Mucosa of gallbladder (tissue), 1 donor: ENCODE measurements around the gene TTC4. TPM values are rescaled to one million over a fixed set of nuclear protein-coding genes. Genes with fewer than 3 reads are reported as not detected.

Experiments used
- DNase-seq: peaks from one replicate; pipeline ENCODE4 v3.0.0-alpha.2; 2020; ENCODE audit warnings: low spot score
- total RNA-seq: library from RNA; stranded (reverse); gene quantifications from one replicate; pipeline ENCODE4 v1.2.1, GENCODE V29; 2021
- donor health status: DM: no; HTN: no; CAD: no.

Gene TTC4, protein sequence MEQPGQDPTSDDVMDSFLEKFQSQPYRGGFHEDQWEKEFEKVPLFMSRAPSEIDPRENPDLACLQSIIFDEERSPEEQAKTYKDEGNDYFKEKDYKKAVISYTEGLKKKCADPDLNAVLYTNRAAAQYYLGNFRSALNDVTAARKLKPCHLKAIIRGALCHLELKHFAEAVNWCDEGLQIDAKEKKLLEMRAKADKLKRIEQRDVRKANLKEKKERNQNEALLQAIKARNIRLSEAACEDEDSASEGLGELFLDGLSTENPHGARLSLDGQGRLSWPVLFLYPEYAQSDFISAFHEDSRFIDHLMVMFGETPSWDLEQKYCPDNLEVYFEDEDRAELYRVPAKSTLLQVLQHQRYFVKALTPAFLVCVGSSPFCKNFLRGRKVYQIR
- 14.0 TPM for total RNA-seq

- DNase-seq = peak; percentile 76
These were observed at the start of gene TTC4 for GRCh38 chr1:54715493-54716298. Gene TTC4, plus strand, starts transcription at chr1:54715861. Its CDS starts 48 bp downstream, at chr1:54715909.

DNA sequence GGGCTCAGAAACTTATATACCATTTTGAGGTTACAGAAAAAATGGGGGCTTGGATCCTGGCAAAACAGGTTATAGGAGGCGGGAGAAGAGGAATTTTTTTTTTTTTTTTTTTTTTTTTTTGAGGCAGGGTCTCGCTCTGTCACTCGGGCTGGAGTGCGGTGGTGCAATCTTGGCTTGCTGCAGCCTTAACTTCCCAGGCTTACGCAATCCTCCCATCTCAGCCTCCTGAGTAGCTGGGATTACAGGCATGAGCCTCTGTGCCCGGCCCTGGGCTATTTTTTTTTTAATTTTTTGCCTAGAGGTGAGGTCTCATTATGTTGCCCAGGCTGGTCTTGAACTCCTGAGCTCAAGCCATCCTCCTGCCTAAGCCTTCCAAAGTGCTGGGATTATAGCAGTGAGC, 49.3 kb upstream of the TTC4 start:
- DNase-seq = no peak

- no peak for DNase-seq
These were observed 47.9 kb upstream of the TTC4 start for GRCh38 chr1:54667797-54668196.

DNA sequence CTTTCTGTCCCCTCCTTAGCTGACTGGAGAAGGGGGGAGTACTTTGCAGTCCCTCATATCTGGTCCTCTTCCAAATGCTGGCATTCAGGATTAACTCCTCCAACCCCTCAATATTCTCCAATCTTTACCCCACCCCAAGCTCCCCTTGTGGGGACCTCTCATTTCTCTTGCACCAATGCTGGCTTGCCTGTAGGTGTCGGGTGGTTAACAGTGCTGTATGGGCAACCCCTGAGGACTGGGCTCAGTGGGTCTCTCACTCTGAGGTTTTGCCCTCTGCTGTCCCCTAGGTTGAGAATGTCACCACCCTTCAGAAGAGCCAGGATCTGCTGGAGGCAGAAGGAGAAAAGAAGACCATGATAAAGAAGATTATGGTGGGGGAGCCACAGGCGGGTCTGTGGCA, 47.1 kb upstream of the TTC4 start:
- DNase-seq = no peak

DNA sequence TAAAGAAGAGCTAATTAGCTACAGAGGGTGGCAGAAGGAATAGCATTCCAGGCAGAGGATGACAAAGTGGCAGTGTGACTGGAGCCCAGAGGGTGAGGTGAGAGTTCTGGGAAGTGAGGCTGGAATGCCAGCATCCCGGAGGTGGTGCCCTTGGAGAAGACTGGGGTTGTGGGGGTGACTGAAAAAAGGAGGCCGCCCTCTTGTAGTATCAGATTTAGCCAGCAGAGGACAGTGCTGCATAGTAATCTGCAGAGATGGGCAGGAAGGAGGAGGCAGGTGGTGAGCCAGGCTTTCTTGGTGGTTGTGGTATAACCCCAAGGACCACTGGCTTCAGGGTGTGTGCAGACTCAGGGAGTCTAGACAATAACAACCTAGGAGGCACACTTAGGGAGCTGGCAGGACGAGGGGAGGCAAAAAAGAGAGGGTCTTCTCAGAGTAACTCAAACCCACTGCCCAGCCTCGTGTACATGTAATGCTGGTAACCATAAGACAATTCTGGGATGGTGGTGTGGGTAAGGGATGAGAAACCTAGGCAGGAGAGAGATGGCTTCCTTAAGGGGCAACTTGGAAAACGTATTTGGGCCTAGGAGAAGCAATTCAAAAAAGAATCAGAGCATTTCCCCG, 43.6 kb upstream of the TTC4 start:
- DNase-seq = peak; percentile 35

- DNase-seq = no peak
These were observed 36.7 kb upstream of the TTC4 start for GRCh38 chr1:54678776-54679643.

- DNase-seq = no peak
These were observed 36.0 kb upstream of the TTC4 start for GRCh38 chr1:54679706-54680105.

DNA sequence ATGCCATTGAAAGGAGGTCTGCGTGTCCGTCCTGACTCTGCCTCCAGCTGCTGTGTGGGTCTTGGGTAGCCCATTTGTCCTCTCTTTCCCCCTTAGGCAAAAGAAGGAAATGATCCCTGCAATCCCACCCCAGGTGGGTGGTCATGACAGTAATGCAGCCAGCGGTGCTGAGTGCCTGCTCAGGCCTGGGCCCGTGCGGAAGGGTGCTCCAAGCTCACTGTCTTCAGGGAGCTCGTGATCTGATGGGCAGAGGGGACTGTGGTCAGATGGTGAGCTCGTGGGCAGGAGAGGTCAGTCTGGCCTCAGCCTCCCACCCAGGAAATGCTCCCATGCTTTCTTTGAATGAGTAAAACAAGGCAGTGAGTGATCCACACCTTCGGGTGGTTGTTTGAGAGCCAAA, 35.3 kb upstream of the TTC4 start:
- no peak for DNase-seq

- no peak for DNase-seq
These were observed 34.3 kb upstream of the TTC4 start for GRCh38 chr1:54681358-54681757.

DNA sequence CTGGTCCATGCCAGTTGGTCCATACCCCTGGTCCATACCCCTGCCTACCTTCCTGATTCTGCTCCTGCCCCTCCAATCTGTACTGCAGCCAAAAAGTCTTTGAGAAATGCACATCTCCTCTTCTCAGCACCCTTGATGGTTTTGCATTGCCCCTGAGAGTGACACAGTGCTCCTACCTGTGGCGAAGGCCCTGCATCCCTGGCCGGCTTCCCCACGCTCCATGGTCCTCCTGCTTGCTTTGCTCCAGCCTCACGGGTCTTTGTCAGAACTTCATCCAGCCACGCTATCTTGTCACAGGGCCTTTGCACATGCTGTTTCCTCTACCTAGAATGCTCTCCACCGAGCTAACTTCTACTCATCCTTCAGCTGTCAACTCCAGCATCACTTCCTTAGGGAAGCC, 32.2 kb upstream of the TTC4 start:
- DNase-seq = no peak

DNA sequence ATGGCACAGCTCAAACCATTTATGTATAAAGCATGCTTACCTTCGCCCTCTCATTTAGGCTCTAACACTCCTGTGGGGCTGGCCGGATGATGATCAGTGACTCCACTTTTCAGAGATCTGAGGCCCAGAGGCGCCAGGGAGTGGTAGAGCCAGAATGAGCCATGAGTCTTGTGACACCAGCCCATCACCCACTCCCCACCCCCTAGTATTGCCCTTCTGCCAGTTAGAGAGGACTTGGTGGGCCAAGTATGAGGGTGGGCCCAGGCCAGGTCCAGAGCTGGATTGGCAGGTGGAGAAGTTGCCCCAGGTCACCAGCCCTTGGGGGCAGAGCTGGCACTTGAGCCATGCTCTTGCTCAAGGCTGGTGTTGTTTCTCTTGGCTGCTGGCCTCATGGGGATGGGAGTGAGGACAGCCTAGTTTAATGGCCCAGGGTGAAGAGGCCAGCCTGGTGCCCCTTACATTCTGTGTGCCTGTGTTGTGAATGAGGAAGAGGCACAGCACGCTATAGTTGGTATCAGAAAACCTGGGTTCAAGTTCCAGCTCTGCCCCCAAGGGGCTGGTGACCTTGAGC, 30.2 kb upstream of the TTC4 start:
- no peak for DNase-seq

- DNase-seq = no peak
These were observed 29.5 kb upstream of the TTC4 start for GRCh38 chr1:54686155-54686554.

DNA sequence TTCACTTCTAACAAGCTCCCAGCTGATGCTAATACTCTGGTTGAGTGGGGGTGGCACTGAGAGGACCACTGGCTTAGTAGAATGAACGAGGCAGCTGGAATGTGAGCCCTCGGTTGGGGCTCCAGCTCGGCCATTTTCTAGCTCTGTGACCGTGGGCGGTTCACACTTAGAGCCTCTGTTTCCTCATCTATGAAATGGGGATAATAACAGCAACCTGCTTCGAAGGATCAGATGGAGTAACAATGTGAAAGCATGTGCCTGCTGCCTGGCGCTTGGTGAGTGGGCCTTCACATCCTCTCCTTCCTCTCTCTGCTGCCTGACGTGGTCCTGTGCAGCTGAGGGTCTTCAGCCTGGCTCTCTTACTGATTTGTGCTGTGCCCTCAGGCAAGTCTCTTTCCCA, 20.9 kb upstream of the TTC4 start:
- DNase-seq = no peak

GRCh38 chr1:54695221-54695620, 20.4 kb upstream of the TTC4 start:
- no peak for DNase-seq

GRCh38 chr1:54695764-54696163, 19.9 kb upstream of the TTC4 start:
- no peak for DNase-seq

DNA sequence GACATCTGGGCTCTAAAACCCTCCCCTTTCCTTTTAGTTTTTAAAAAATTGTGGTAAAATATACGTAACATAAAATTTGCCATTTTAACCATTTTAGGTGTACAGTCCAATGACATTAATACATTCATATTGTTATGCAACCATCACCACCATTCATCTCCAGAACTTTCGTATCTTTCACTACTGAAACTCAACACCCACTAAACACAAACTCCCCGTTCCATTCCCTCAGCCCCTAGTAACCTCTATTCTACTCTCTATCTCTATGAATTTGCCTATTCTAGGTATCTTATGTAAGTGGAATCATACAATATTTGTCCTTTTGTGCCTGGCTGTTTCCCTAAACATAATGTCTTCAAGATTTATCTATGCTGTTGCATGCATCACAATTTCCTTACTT, 19.4 kb upstream of the TTC4 start:
- DNase-seq = no peak

DNA sequence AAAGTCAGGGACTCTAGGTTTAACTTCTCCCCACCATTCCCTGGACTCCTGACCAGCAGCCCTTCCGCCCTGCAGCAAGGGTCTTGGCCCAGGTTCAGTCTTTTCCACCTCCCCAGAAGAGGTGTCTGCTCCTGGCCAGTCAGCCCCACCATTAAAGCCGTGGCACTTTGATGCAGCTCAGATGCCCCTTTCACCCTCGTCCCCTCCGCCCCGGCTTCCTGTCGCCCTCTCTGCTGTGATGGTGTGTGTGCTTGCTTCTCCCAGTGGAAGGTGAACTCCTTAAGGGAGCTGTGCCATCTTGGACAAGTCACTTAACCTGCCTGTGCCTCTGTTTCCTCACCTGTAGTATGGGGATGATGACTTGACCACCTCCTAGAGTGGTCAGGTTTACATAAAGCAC, 17.8 kb upstream of the TTC4 start:
- no peak for DNase-seq

- DNase-seq = no peak
These were observed 17.3 kb upstream of the TTC4 start for GRCh38 chr1:54698346-54698745.

DNA sequence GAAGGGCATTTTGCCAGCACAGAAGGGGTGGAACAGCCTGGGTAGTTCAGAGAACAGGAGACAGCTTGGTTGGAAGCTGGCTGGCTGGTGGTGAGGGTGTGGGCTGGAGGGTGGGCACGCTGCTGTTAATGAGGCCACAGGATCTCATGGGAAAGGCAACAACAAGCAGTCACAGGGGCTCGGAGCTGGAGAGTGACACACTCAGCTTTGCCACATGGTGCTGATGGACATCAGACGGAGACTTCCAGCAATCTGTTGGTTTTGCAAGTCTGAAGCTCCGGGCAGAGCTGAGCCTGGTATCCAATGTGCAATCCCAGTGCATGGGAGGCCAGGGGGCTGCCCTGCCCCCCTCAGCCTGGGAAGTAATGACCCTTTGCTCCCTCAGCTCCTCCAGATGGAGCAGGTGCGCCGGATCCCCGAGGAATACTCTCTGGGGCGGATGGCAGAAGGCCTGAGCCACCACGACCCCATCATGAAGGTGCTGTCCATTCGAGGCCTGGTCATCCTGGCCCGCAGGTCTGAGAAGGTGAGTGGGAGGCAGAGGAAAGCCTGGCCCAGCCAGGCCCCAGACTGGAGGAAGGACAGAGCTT, 15.6 kb upstream of the TTC4 start:
- DNase-seq = no peak

DNA sequence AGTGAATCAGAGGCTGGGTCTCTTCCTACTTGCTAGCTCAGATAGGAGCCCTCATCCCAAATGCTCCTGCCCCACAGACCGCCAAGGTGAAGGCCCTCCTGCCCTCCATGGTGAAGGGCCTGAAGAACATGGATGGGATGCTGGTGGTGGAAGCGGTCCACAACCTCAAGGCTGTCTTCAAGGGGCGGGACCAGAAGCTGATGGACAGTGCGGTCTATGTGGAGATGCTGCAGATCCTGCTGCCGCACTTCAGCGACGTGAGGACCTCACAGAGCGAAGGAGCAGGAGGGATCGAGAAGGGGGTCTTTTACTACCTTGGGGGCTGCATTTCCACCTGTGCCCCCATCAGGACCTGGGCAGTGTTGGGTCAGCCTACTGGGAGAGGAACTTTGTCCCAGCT, 14.6 kb upstream of the TTC4 start:
- no peak for DNase-seq

DNA sequence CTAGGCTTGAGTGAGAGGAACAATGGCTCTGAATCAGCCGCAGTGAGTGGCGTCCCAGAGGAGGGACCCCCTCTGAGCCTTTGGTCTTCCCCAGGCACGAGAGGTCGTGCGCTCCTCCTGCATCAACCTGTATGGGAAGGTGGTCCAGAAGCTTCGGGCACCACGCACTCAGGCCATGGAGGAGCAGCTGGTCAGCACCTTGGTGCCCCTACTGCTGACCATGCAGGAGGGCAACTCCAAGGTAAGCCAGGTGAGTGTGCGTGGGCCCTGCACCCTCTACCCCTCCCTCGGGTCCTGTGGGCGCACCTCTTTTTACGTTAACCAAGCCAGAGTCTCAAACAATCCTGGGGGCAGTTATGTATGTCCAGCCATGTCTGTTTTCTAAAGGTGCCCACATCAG, 13.7 kb upstream of the TTC4 start:
- no peak for DNase-seq
